ENCODE results near the gene PRAF2. TPM values are rescaled to one million over a fixed set of nuclear protein-coding genes. Genes with fewer than 3 reads are reported as not detected.
A peak's percentile ranks its signal among the peaks of the same experiment; 100 is the strongest.

Gene PRAF2
- total RNA-seq, 4 donors from 2014 or later: 9.6 to 20.9 (median 17.2) TPM

DNA sequence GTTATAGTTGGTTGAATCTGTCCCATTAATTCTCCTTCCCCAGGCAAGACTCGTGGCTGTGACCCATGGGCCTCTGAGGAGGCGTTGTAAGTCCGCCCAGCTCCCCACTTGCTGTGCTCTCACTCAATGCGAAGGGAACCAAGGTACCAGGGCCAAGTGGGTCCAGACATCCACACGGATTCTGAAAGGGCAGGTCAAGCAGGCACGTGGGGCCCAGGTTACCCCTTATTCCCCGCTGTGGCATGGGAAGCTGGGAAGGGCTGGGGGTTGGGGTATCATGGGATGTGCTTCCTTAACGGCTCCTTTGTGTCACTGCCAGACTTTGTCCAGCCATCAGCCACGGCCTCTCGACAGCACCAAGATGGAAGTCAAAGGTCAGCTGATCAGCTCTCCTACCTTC lies 11.9 kb downstream of the PRAF2 start:
- no peak for TF ChIP-seq POLR2A (IDR thresholded peaks at IDR 0.05)
- TF ChIP-seq POLR2AphosphoS5 (IDR thresholded peaks at IDR 0.05): no peak
- no peak for TF ChIP-seq EP300 (IDR thresholded peaks at IDR 0.05)
- TF ChIP-seq, protein P1, sequence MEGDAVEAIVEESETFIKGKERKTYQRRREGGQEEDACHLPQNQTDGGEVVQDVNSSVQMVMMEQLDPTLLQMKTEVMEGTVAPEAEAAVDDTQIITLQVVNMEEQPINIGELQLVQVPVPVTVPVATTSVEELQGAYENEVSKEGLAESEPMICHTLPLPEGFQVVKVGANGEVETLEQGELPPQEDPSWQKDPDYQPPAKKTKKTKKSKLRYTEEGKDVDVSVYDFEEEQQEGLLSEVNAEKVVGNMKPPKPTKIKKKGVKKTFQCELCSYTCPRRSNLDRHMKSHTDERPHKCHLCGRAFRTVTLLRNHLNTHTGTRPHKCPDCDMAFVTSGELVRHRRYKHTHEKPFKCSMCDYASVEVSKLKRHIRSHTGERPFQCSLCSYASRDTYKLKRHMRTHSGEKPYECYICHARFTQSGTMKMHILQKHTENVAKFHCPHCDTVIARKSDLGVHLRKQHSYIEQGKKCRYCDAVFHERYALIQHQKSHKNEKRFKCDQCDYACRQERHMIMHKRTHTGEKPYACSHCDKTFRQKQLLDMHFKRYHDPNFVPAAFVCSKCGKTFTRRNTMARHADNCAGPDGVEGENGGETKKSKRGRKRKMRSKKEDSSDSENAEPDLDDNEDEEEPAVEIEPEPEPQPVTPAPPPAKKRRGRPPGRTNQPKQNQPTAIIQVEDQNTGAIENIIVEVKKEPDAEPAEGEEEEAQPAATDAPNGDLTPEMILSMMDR (IDR thresholded peaks at IDR 0.05): no peak
- no peak overlapping the region for H3K4me3 ChIP-seq
- no peaks in the 10 kb centered on the region for H3K9me3 ChIP-seq
- H3K27ac ChIP-seq: no peak overlapping the region
- H3K27me3 ChIP-seq: no peaks in the 10 kb centered on the region
- no peak for ATAC-seq
- 60 to 88% methylated on average over 1 to 6 of the region's 10 CpGs for WGBS, 2 donors (ENCODE audit: low coverage in 1 of 2)
- H3K36me3 ChIP-seq: peaks cover 0 to 37% of the 10 kb centered on the region in 2 donors
- H3K4me1 ChIP-seq: peaks cover 0 to 10% (median 0%) of the 10 kb centered on the region in 3 donors

DNA sequence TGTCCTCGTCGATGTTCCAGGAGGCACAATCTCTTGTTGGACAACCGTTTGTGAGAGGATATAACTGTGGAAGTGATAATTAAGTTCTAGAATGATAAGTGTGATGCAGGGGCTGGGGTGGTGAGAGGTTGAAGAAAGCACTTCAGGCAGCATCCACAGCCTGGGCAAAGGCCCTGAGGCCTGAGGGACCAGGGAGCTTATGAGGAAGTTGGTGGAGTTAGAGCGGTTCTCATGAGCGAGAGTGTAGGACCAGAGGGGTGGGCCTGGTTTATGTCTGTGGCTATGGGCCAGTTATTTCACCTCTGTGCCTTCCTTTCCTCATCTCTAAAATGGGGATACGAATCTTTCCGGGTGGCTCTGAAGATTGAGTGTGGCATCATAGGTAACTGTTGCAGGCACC lies 12.3 kb downstream of the PRAF2 start:
- TF ChIP-seq POLR2A (IDR thresholded peaks at IDR 0.05): no peak
- TF ChIP-seq EP300 (IDR thresholded peaks at IDR 0.05): no peak
- no peak for TF ChIP-seq POLR2AphosphoS5 (IDR thresholded peaks at IDR 0.05)
- TF ChIP-seq, protein P1 (IDR thresholded peaks at IDR 0.05): no peak

DNA sequence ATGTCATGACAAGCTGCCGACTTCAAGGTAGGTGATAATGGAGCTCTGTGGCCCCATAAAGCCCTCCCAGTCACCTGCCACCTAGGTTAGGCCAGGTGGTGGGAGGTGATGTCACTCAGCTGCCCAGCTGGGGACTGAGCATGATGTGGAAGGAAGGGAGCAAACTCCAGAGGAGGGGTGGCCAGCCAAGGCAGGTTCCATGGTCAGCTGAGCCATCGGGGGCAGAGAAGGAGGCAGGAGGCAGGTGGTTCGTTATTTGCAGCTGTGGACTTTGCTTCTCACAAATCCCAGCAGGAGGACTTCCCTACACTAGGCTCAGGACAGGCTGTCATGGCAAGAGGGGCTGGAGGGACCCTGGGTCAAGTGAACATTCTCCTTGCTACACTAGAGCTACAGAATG lies 12.9 kb downstream of the PRAF2 start:
- Histone ChIP-seq H3K4me1 (peaks cover 0 to 10% (median 0%) of the 10 kb centered on the region in 3 donors), H3K9me3 (no peaks in the 10 kb centered on the region), H3K4me3 (no peak overlapping the region), H3K27ac (no peak overlapping the region), H3K36me3 (peaks cover 0 to 35% of the 10 kb centered on the region in 2 donors), H3K27me3 (no peaks in the 10 kb centered on the region)
- TF ChIP-seq, protein P1 (IDR thresholded peaks at IDR 0.05): no peak
- TF ChIP-seq EP300 (IDR thresholded peaks at IDR 0.05): no peak
- TF ChIP-seq POLR2A (IDR thresholded peaks at IDR 0.05): no peak
- TF ChIP-seq POLR2AphosphoS5 (IDR thresholded peaks at IDR 0.05): no peak
- WGBS, 2 donors (ENCODE audit: low coverage in 1 of 2): 90% methylated on average over 2 of the region's 3 CpGs; no CpG with 5 or more reads in 1 of the 2 donors
- no peak for ATAC-seq

More for the DNA sequence above, 12.3 kb downstream of the PRAF2 start:
- no peaks in the 10 kb centered on the region for H3K27me3 ChIP-seq
- H3K4me3 ChIP-seq: no peak overlapping the region
- no peak overlapping the region for H3K27ac ChIP-seq
- no peak for ATAC-seq
- H3K9me3 ChIP-seq: no peaks in the 10 kb centered on the region
- peaks cover 0 to 35% of the 10 kb centered on the region in 2 donors for H3K36me3 ChIP-seq
- WGBS, 2 donors (ENCODE audit: low coverage in 1 of 2): 80% methylated on average over 1 of the region's 7 CpGs; no CpG with 5 or more reads in 1 of the 2 donors
- peaks cover 0 to 10% (median 0%) of the 10 kb centered on the region in 3 donors for H3K4me1 ChIP-seq

DNA sequence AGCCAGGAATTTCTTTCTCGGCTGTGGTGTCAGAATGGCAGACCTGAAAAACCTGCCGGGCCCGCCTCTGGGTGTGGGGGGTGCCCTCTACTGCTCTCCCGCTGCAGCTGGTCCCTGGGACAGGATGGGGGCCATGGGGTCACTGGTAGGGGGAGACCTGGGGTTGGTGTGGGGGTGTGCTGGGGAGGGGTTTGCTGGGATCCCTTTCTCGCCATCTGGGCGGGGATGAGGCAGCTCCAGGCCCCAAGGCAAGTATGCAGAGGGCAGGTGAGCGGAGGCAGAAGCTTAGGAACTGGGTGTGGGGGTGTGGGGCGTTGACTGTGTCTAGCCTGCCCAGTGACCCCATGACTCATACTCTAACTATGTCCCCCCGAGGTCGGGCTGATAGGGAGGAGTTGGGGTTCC lies 14.1 kb downstream of the PRAF2 start:
- no peak for ATAC-seq
- Histone ChIP-seq H3K4me1 (peaks cover 0 to 14% (median 0%) of the 10 kb centered on the region in 3 donors), H3K27ac (peak overlapping the region in 3 of 4 donors; percentile 24 to 55 (median 46)), H3K27me3 (no peaks in the 10 kb centered on the region), H3K36me3 (peaks cover 0 to 23% of the 10 kb centered on the region in 2 donors), H3K4me3 (no peak overlapping the region), H3K9me3 (no peaks in the 10 kb centered on the region)
- WGBS, 2 donors (ENCODE audit: low coverage in 1 of 2): 57% methylated on average over 1 of the region's 10 CpGs; no CpG with 5 or more reads in 1 of the 2 donors
- TF ChIP-seq EP300 (IDR thresholded peaks at IDR 0.05): no peak

DNA sequence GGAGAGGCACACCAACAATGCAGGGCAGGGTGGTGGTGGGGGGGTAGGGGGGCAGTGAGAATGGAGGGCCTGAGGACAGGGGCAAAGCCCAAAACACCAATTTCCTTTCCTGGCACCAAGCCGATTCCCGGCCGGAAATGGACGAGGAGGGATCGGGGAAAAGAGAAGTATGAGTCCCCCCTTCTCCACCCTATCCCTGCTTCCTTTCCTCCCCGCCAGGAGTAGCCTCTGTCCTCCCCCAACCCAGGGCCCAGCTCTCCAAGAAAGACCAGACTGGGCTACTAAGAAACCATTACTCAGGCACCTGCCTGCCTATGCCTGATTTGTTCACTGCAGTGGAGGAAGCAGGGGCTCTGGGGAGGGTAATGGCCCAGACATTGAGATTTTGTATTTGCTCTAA lies 14.6 kb downstream of the PRAF2 start:
- no peak for ATAC-seq
- WGBS, 2 donors (ENCODE audit: low coverage in 1 of 2): 0 to 77% methylated on average over 1 to 5 of the region's 6 CpGs
- Histone ChIP-seq H3K36me3 (peaks cover 0 to 18% of the 10 kb centered on the region in 2 donors), H3K4me1 (peaks cover 0 to 16% (median 0%) of the 10 kb centered on the region in 3 donors), H3K9me3 (no peaks in the 10 kb centered on the region), H3K4me3 (peak overlapping the region in 1 of 2 donors; percentile 10), H3K27ac (peak overlapping the region in 3 of 4 donors; percentile 24 to 55 (median 46)), H3K27me3 (no peaks in the 10 kb centered on the region)
- no peak for TF ChIP-seq EP300 (IDR thresholded peaks at IDR 0.05)

DNA sequence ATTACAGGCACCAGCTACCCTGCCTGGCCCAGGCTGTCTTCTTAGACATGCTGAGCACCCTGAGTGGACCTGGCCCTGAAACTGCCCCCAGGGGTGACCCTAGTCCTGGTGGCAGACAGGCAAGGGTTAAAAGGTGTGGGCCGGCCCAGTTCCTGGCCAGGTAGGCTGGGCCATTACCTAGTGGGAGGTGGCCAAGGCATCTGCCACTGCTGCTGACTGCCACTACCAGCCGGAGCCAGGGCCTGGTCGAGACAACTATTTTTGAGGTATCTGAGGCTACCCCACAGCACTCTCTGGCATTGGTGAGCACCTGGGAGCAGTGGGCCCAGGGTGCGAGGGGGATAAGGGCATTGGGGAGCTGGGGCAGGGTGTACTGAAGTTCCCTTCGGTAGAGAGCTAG lies 15.0 kb downstream of the PRAF2 start, which contains the start of gene CCDC120:
Gene CCDC120 (plus strand): TSS at position 206 of the 400 bp plus-strand sequence. CDS start 3,043 bp downstream, outside the sequence.
- H3K9me3 ChIP-seq: no peaks in the 10 kb centered on the region
- WGBS, 2 donors (ENCODE audit: low coverage in 1 of 2): no CpG with 5 or more reads among the region's 5 CpGs
- H3K36me3 ChIP-seq: peaks cover 0 to 14% of the 10 kb centered on the region in 2 donors
- H3K27ac ChIP-seq: peak within 1 kb of the TSS in 3 of 4 donors; percentile 24 to 55 (median 46)
- H3K4me3 ChIP-seq: peak within 1 kb of the TSS in 1 of 2 donors; percentile 10
- no peak for ATAC-seq
- no peaks in the 10 kb centered on the region for H3K27me3 ChIP-seq
- TF ChIP-seq POLR2A (IDR thresholded peaks at IDR 0.05) (no peak), POLR2AphosphoS5 (IDR thresholded peaks at IDR 0.05) (no peak), EP300 (IDR thresholded peaks at IDR 0.05) (no peak)
- TF ChIP-seq, protein P1 (IDR thresholded peaks at IDR 0.05): no peak
- H3K4me1 ChIP-seq: peaks cover 0 to 16% (median 0%) of the 10 kb centered on the region in 3 donors
